HepG2 (cell line): ENCODE measurements around the gene ELAVL2.

ENCODE experiments used
- ARID2 ChIP-seq: sonication (generic); formaldehyde crosslinking; IDR thresholded peaks from 2 replicates; pipeline ENCODE4 v1.8.1; 2022; ENCODE audit warnings: mild to moderate bottlenecking, missing genetic modification reagents, borderline replicate concordance
- CEBPB ChIP-seq: IDR thresholded peaks from 2 replicates; pipeline ENCODE4 v1.6.1; 2011; ENCODE audit warnings: low read depth, low read length, improper control_type of control experiment, borderline replicate concordance
- ESRRA ChIP-seq: sonication (generic); formaldehyde crosslinking; IDR thresholded peaks from 2 replicates; pipeline ENCODE4 v1.5.1; 2020; ENCODE audit warnings: mild to moderate bottlenecking, low read depth, missing genetic modification reagents
- FUBP1 ChIP-seq: sonication (generic); formaldehyde crosslinking; IDR thresholded peaks from 2 replicates; pipeline ENCODE4 v1.5.1; 2020; ENCODE audit warnings: missing genetic modification reagents, mild to moderate bottlenecking, borderline replicate concordance
- MAX ChIP-seq: IDR thresholded peaks from 2 replicates; pipeline ENCODE4 v1.6.1; 2012; ENCODE audit warnings: inconsistent platforms
- NFATC3 ChIP-seq: sonication (generic); formaldehyde crosslinking; IDR thresholded peaks from 2 replicates; pipeline ENCODE4 v1.5.1; 2020; ENCODE audit warnings: mild to moderate bottlenecking, missing genetic modification reagents
- NFIB ChIP-seq: sonication (generic); formaldehyde crosslinking; IDR thresholded peaks from 2 replicates; pipeline ENCODE4 v1.9.0; 2021; ENCODE audit warnings: missing genetic modification reagents, mild to moderate bottlenecking, borderline replicate concordance
- PCBP1 ChIP-seq: fragments of 200-400 bp; formaldehyde crosslinking; IDR thresholded peaks from 2 replicates; pipeline ENCODE4 v1.6.1; 2017; ENCODE audit warnings: mild to moderate bottlenecking, low read depth, low read length, borderline replicate concordance
- POLR2AphosphoS5 ChIP-seq: IDR thresholded peaks from 2 replicates; pipeline ENCODE4 v1.6.1; 2012; ENCODE audit warnings: low read depth, low read length
- ZNF274 ChIP-seq: sonication (generic); formaldehyde crosslinking; IDR thresholded peaks from 2 replicates; pipeline ENCODE4 v1.5.1; 2020; ENCODE audit warnings: mild to moderate bottlenecking, missing genetic modification reagents

GRCh38 chr9:23736293-23736692 is 89.7 kb downstream of the ELAVL2 start:
- TF ChIP-seq NFIB (CRISPR knock-in tag) = no peak
- no peak for TF ChIP-seq FUBP1 (CRISPR knock-in tag)
- no peak for TF ChIP-seq ESRRA (CRISPR knock-in tag)
- no peak for TF ChIP-seq POLR2AphosphoS5
- no peak for TF ChIP-seq CEBPB
- TF ChIP-seq MAX = no peak
- TF ChIP-seq PCBP1 = no peak
- TF ChIP-seq ZNF274 (CRISPR knock-in tag) = no peak
- TF ChIP-seq NFATC3 (CRISPR knock-in tag) = no peak
- no peak for TF ChIP-seq ARID2 (CRISPR knock-in tag)
